BE2C (cell line): ENCODE data around the gene PKP3.
"Not testable (repeated sequence)": the region's sequence is repeated elsewhere in the genome, so short reads cannot be mapped to it uniquely, and the experiment has no call there.

ENCODE experiments used
- DNase-seq: peaks from one replicate; pipeline ENCODE4 v3.0.0-alpha.2; 2020
- H3K27me3 ChIP-seq: fragments of 250-450 bp; sonication (Bioruptor Pico); 2 replicates; pipeline ENCODE4 v1.5.1; 2020; ENCODE audit warnings: mild to moderate bottlenecking
- H3K36me3 ChIP-seq: fragments of 250-450 bp; sonication (Bioruptor Pico); 2 replicates; pipeline ENCODE4 v1.5.1; 2020; ENCODE audit warnings: mild to moderate bottlenecking
- H3K4me1 ChIP-seq: fragments of 250-450 bp; sonication (Bioruptor Pico); 2 replicates; pipeline ENCODE4 v1.5.1; 2020
- H3K4me3 ChIP-seq: 2 replicates; pipeline ENCODE4 v1.5.1; 2011; ENCODE audit warnings: low read depth, low read length
- H3K9me3 ChIP-seq: fragments of 250-450 bp; sonication (Bioruptor Pico); 2 replicates; pipeline ENCODE4 v1.5.1; 2020
- CTCF ChIP-seq: IDR thresholded peaks from 2 replicates; pipeline ENCODE4 v1.5.1; 2012; ENCODE audit warnings: mild to moderate bottlenecking, low read depth, low read length

PKP3 gene

GRCh38 chr11:434496-434895, 40.5 kb downstream of the PKP3 start:
- Histone ChIP-seq H3K36me3 (no peaks in the 10 kb centered on the region), H3K4me3 (no peak overlapping the region)
- TF ChIP-seq CTCF, result no peak

GRCh38 chr11:434999-435740, 41.2 kb downstream of the PKP3 start:
- not testable (repeated sequence) for H3K9me3 ChIP-seq, H3K4me3 ChIP-seq, H3K27me3 ChIP-seq, DNase-seq, H3K36me3 ChIP-seq, H3K4me1 ChIP-seq

More at GRCh38 chr11:434496-434895, 40.5 kb downstream of the PKP3 start:
- no peaks in the 10 kb centered on the region for H3K27me3 ChIP-seq
- DNase-seq, result no peak
- H3K4me1 ChIP-seq, result no peaks in the 10 kb centered on the region
- no peaks in the 10 kb centered on the region for H3K9me3 ChIP-seq

- TF ChIP-seq CTCF, result no peak
- Histone ChIP-seq H3K4me3 (no peak overlapping the region), H3K4me1 (no peaks in the 10 kb centered on the region), H3K9me3 (no peaks in the 10 kb centered on the region), H3K36me3 (no peaks in the 10 kb centered on the region), H3K27me3 (no peaks in the 10 kb centered on the region)
- no peak for DNase-seq
Measured at GRCh38 chr11:437228-437870, 43.3 kb downstream of the PKP3 start.

- TF ChIP-seq CTCF, result no peak
- Histone ChIP-seq H3K4me3 (no peak overlapping the region), H3K27me3 (no peaks in the 10 kb centered on the region), H3K4me1 (no peaks in the 10 kb centered on the region), H3K9me3 (no peaks in the 10 kb centered on the region), H3K36me3 (no peaks in the 10 kb centered on the region)
- no peak for DNase-seq
Measured at GRCh38 chr11:438101-438844, 44.3 kb downstream of the PKP3 start.

GRCh38 chr11:439315-440064, 45.5 kb downstream of the PKP3 start:
- no peaks in the 10 kb centered on the region for H3K9me3 ChIP-seq
- no peaks in the 10 kb centered on the region for H3K4me1 ChIP-seq
- TF ChIP-seq CTCF, result no peak
- no peaks in the 10 kb centered on the region for H3K27me3 ChIP-seq
- H3K4me3 ChIP-seq, result no peak overlapping the region
- no peak for DNase-seq
- no peaks in the 10 kb centered on the region for H3K36me3 ChIP-seq
